GM21737 (cell line): ENCODE data around the gene LDLRAD4.
"Not testable (repeated sequence)": the region's sequence is repeated elsewhere in the genome, so short reads cannot be mapped to it uniquely, and the experiment has no call there.

Experiments
- ATAC-seq: cut with Tn5 transposase; IDR thresholded peaks from one replicate; pipeline ENCODE4 v1.9.1; 2021; ENCODE audit warnings: mild to moderate bottlenecking, moderate library complexity; ENCODE audit not compliant: unreplicated experiment

LDLRAD4 gene

GRCh38 chr18:13476312-13476711, 257.8 kb downstream of the LDLRAD4 start:
- ATAC-seq = not testable (repeated sequence)

- no peak for ATAC-seq
Observed at GRCh38 chr18:13477147-13477683, 258.7 kb downstream of the LDLRAD4 start.

GRCh38 chr18:13480571-13481255, 262.2 kb downstream of the LDLRAD4 start:
- no peak for ATAC-seq

GRCh38 chr18:13481331-13481730, 262.8 kb downstream of the LDLRAD4 start:
- ATAC-seq = no peak

GRCh38 chr18:13481820-13482617, 263.5 kb downstream of the LDLRAD4 start:
- ATAC-seq = peak; percentile 88

- ATAC-seq = no peak
Observed at GRCh38 chr18:13482618-13482945, 264.0 kb downstream of the LDLRAD4 start.

GRCh38 chr18:13483316-13484270, 265.0 kb downstream of the LDLRAD4 start:
- ATAC-seq = no peak

- no peak for ATAC-seq
Observed at GRCh38 chr18:13485182-13485581, 266.6 kb downstream of the LDLRAD4 start.

GRCh38 chr18:13485604-13486003, 267.0 kb downstream of the LDLRAD4 start:
- ATAC-seq = no peak

- ATAC-seq = no peak
Observed at GRCh38 chr18:13486284-13486683, 267.7 kb downstream of the LDLRAD4 start.

- ATAC-seq = no peak
Observed at GRCh38 chr18:13486686-13487085, 268.1 kb downstream of the LDLRAD4 start.

GRCh38 chr18:13487237-13487636, 268.7 kb downstream of the LDLRAD4 start:
- no peak for ATAC-seq

GRCh38 chr18:13488281-13488929, 269.8 kb downstream of the LDLRAD4 start:
- no peak for ATAC-seq

- not testable (repeated sequence) for ATAC-seq
Observed at GRCh38 chr18:13489303-13489702, 270.7 kb downstream of the LDLRAD4 start.

GRCh38 chr18:13491138-13491537, 272.6 kb downstream of the LDLRAD4 start:
- ATAC-seq = no peak

GRCh38 chr18:13492314-13492713, 273.8 kb downstream of the LDLRAD4 start:
- no peak for ATAC-seq

GRCh38 chr18:13493079-13493478, 274.5 kb downstream of the LDLRAD4 start:
- ATAC-seq = no peak

- ATAC-seq = no peak
Observed at GRCh38 chr18:13493725-13494124, 275.2 kb downstream of the LDLRAD4 start.

GRCh38 chr18:13494871-13495445, 276.4 kb downstream of the LDLRAD4 start:
- no peak for ATAC-seq

GRCh38 chr18:13495961-13496360, 277.4 kb downstream of the LDLRAD4 start:
- ATAC-seq = no peak
